ENCODE data around the gene TRAFD1. TPM values are rescaled to one million over a fixed set of nuclear protein-coding genes. Genes with fewer than 3 reads are reported as not detected.
"Not testable (repeated sequence)": the region's sequence is repeated elsewhere in the genome, so short reads cannot be mapped to it uniquely, and the experiment has no call there.

Gene TRAFD1
- total and polyA plus RNA-seq, 2 experiments from 2014 or later = 17.4 to 30.4 TPM

DNA sequence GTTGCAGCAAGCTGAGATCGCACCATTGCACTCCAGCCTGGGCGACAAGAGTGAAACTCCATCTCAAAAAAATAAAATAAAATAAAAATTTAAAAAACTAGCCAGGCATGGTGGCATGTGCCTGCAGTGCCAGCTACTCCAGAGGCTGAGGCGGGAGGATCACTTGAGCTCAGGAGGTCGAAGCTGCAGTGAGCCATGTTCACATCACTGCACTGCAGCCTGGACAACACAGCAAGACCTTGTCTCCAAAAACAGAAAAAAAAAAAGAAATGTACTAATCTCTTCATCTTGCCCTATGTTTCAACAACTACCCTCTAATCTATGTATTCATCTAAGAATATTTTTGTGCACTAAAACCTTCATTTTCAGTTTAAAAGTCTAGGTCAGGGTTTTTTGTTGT lies 23.2 kb upstream of the TRAFD1 start:
- peaks cover 31% of the 10 kb centered on the region for H3K4me1 Mint-ChIP-seq
- H3K9me3 Mint-ChIP-seq = no peaks in the 10 kb centered on the region
- DNase-seq (ENCODE audit: low spot score) (no peak), ATAC-seq (no peak)
- peaks cover 6% of the 10 kb centered on the region; the same call in 1 of the 2 replicates for H3F3A ChIP-seq (replicated peaks; ENCODE audit: low read depth)
- TF ChIP-seq EZH2 (IDR thresholded peaks at IDR 0.05; ENCODE audit: low read depth, unreplicated experiment) (no peak), CTCF (conservative IDR thresholded peaks at IDR 0.05; ENCODE audit: low read depth in 2 of 2) (no peak), ZNF114 (CRISPR knock-in tag; IDR thresholded peaks at IDR 0.05) (no peak), STAT1 (IDR thresholded peaks at IDR 0.05; ENCODE audit: unreplicated experiment) (no peak)
- TF ChIP-seq, protein P1, sequence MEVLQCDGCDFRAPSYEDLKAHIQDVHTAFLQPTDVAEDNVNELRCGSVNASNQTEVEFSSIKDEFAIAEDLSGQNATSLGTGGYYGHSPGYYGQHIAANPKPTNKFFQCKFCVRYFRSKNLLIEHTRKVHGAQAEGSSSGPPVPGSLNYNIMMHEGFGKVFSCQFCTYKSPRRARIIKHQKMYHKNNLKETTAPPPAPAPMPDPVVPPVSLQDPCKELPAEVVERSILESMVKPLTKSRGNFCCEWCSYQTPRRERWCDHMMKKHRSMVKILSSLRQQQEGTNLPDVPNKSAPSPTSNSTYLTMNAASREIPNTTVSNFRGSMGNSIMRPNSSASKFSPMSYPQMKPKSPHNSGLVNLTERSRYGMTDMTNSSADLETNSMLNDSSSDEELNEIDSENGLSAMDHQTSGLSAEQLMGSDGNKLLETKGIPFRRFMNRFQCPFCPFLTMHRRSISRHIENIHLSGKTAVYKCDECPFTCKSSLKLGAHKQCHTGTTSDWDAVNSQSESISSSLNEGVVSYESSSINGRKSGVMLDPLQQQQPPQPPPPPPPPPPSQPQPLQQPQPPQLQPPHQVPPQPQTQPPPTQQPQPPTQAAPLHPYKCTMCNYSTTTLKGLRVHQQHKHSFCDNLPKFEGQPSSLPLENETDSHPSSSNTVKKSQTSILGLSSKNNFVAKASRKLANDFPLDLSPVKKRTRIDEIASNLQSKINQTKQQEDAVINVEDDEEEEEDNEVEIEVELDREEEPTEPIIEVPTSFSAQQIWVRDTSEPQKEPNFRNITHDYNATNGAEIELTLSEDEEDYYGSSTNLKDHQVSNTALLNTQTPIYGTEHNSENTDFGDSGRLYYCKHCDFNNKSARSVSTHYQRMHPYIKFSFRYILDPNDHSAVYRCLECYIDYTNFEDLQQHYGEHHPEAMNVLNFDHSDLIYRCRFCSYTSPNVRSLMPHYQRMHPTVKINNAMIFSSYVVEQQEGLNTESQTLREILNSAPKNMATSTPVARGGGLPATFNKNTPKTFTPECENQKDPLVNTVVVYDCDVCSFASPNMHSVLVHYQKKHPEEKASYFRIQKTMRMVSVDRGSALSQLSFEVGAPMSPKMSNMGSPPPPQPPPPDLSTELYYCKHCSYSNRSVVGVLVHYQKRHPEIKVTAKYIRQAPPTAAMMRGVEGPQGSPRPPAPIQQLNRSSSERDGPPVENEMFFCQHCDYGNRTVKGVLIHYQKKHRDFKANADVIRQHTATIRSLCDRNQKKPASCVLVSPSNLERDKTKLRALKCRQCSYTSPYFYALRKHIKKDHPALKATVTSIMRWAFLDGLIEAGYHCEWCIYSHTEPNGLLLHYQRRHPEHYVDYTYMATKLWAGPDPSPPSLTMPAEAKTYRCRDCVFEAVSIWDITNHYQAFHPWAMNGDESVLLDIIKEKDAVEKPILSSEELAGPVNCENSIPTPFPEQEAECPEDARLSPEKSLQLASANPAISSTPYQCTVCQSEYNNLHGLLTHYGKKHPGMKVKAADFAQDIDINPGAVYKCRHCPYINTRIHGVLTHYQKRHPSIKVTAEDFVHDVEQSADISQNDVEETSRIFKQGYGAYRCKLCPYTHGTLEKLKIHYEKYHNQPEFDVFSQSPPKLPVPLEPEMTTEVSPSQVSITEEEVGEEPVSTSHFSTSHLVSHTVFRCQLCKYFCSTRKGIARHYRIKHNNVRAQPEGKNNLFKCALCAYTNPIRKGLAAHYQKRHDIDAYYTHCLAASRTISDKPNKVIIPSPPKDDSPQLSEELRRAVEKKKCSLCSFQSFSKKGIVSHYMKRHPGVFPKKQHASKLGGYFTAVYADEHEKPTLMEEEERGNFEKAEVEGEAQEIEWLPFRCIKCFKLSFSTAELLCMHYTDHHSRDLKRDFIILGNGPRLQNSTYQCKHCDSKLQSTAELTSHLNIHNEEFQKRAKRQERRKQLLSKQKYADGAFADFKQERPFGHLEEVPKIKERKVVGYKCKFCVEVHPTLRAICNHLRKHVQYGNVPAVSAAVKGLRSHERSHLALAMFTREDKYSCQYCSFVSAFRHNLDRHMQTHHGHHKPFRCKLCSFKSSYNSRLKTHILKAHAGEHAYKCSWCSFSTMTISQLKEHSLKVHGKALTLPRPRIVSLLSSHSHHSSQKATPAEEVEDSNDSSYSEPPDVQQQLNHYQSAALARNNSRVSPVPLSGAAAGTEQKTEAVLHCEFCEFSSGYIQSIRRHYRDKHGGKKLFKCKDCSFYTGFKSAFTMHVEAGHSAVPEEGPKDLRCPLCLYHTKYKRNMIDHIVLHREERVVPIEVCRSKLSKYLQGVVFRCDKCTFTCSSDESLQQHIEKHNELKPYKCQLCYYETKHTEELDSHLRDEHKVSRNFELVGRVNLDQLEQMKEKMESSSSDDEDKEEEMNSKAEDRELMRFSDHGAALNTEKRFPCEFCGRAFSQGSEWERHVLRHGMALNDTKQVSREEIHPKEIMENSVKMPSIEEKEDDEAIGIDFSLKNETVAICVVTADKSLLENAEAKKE (CRISPR knock-in tag; IDR thresholded peaks at IDR 0.05) = no peak
- TF ChIP-seq, protein P2, sequence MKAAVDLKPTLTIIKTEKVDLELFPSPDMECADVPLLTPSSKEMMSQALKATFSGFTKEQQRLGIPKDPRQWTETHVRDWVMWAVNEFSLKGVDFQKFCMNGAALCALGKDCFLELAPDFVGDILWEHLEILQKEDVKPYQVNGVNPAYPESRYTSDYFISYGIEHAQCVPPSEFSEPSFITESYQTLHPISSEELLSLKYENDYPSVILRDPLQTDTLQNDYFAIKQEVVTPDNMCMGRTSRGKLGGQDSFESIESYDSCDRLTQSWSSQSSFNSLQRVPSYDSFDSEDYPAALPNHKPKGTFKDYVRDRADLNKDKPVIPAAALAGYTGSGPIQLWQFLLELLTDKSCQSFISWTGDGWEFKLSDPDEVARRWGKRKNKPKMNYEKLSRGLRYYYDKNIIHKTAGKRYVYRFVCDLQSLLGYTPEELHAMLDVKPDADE (IDR thresholded peaks at IDR 0.05) = no peak
- H4K20me1 ChIP-seq (replicated peaks; ENCODE audit: insufficient read depth) = peaks cover 88% of the 10 kb centered on the region
- no peak overlapping the region for H3K27ac Mint-ChIP-seq
- H3K4me1 ChIP-seq (ENCODE audit: insufficient read depth) = peaks cover 30% of the 10 kb centered on the region
- peaks cover 6% of the 10 kb centered on the region for H3K27me3 Mint-ChIP-seq (ENCODE audit: insufficient read depth, low read depth, poor library complexity)
- H3K27ac ChIP-seq (ENCODE audit: low read depth) = 0 out of 2 replicates have a peak overlapping the region, but pooled peaks have one; percentile 32
- no peak overlapping the region for H2AFZ ChIP-seq
- H3K4me3 ChIP-seq = no peak overlapping the region
- peaks cover 64% of the 10 kb centered on the region for H3K36me3 Mint-ChIP-seq (ENCODE audit: low read depth)
- H3K4me2 ChIP-seq = no peak overlapping the region
- no peaks in the 10 kb centered on the region for H3K9me2 ChIP-seq (ENCODE audit: insufficient read depth)
- peaks cover 23% of the 10 kb centered on the region for H3K36me3 ChIP-seq (ENCODE audit: insufficient read depth)
- peaks cover 100% of the 10 kb centered on the region for H3K79me2 ChIP-seq (replicated peaks; ENCODE audit: insufficient read depth)
- H3K4me3 Mint-ChIP-seq = no peak overlapping the region
- H3K27me3 ChIP-seq (ENCODE audit: insufficient read depth) = no peaks in the 10 kb centered on the region

- not testable (repeated sequence) for H3K4me3 Mint-ChIP-seq
- H3K4me1 Mint-ChIP-seq = peaks cover 38% of the 10 kb centered on the region
Observed at GRCh38 chr12:112102746-112103145, 22.6 kb upstream of the TRAFD1 start.

More at GRCh38 chr12:112102746-112103145, 22.6 kb upstream of the TRAFD1 start:
- Histone ChIP-seq H3K36me3 (ENCODE audit: insufficient read depth) (peaks cover 23% of the 10 kb centered on the region), H3K4me1 (ENCODE audit: insufficient read depth) (peaks cover 36% of the 10 kb centered on the region), H3K79me2 (replicated peaks; ENCODE audit: insufficient read depth) (peaks cover 100% of the 10 kb centered on the region), H4K20me1 (replicated peaks; ENCODE audit: insufficient read depth) (peaks cover 84% of the 10 kb centered on the region)
- not testable (repeated sequence) for H3K27me3 Mint-ChIP-seq (ENCODE audit: insufficient read depth, low read depth, poor library complexity); H3K27ac Mint-ChIP-seq; H3F3A ChIP-seq (replicated peaks; ENCODE audit: low read depth); DNase-seq (ENCODE audit: low spot score); H3K4me3 ChIP-seq; H3K9me2 ChIP-seq (ENCODE audit: insufficient read depth); H3K27ac ChIP-seq (ENCODE audit: low read depth); H3K27me3 ChIP-seq (ENCODE audit: insufficient read depth); H2AFZ ChIP-seq; H3K4me2 ChIP-seq; H3K9me3 Mint-ChIP-seq; ATAC-seq
- peaks cover 63% of the 10 kb centered on the region for H3K36me3 Mint-ChIP-seq (ENCODE audit: low read depth)
